GM12891 (cell line): ENCODE measurements around the gene HECTD4.

ENCODE experiments used
- PAX5 ChIP-seq: IDR thresholded peaks from 2 replicates; pipeline ENCODE4 v1.6.1; 2011; ENCODE audit warnings: low read length, moderate library complexity, mild to moderate bottlenecking; ENCODE audit not compliant: insufficient read depth, severe bottlenecking
- POLR2A ChIP-seq: IDR thresholded peaks from 2 replicates; pipeline ENCODE4 v1.6.1; 2011; ENCODE audit warnings: low read depth, low read length, control low read depth
- POLR2AphosphoS5 ChIP-seq: IDR thresholded peaks from 2 replicates; pipeline ENCODE4 v1.6.1; 2011; ENCODE audit warnings: low read depth, low read length, control low read depth
- POU2F2 ChIP-seq: IDR thresholded peaks from 2 replicates; pipeline ENCODE4 v1.6.1; 2011; ENCODE audit warnings: low read depth, mild to moderate bottlenecking, control low read depth, low read length, moderate library complexity
- SPI1 ChIP-seq: IDR thresholded peaks from 2 replicates; pipeline ENCODE4 v1.6.1; 2011; ENCODE audit warnings: low read depth, low read length, control low read depth
- TAF1 ChIP-seq: IDR thresholded peaks from 2 replicates; pipeline ENCODE4 v1.6.1; 2011; ENCODE audit warnings: low read depth, low read length, control low read depth

GRCh38 chr12:112179341-112179740 lies 202.9 kb downstream of the HECTD4 start:
- TF ChIP-seq POLR2AphosphoS5 (no peak), POLR2A (no peak), TAF1 (no peak), PAX5 (no peak), SPI1 (no peak), POU2F2 (no peak)
